ENCODE results near the gene PLD4.

The PLD4 gene

GRCh38 chr14:104938436-104938835 lies 13.8 kb downstream of the PLD4 start:
- no peak overlapping the region for H2BK5ac ChIP-seq (ENCODE audit: low read depth, low read length, poor library complexity, severe bottlenecking)
- no peak overlapping the region for H2AFZ ChIP-seq (ENCODE audit: low read depth, low read length)
- no peak overlapping the region for H3K23ac ChIP-seq (ENCODE audit: low read length in 2 of 2)
- H3K27ac ChIP-seq (ENCODE audit: low read length, poor library complexity, severe bottlenecking), result no peak overlapping the region
- H2BK120ac ChIP-seq (ENCODE audit: low read depth, low read length), result no peak overlapping the region
- H4K91ac ChIP-seq (ENCODE audit: low read length), result no peak overlapping the region
- H3K4me3 ChIP-seq (ENCODE audit: insufficient read depth in 1 of 2, low read depth in 1 of 2, low read length in 2 of 2), result no peak overlapping the region
- H3K4me1 ChIP-seq (ENCODE audit: control insufficient read depth, insufficient read depth, low read depth, low read length), result no peaks in the 10 kb centered on the region
- peaks cover 38 to 61% of the 10 kb centered on the region in 2 experiments for H3K36me3 ChIP-seq (ENCODE audit: control insufficient read depth in 1 of 2, insufficient read depth in 2 of 2, low read depth in 1 of 2, low read length in 2 of 2)
- H3K18ac ChIP-seq (ENCODE audit: low read depth in 1 of 2, low read length in 2 of 2), result no peak overlapping the region
- peaks cover 5 to 23% of the 10 kb centered on the region in 2 experiments for H3K27me3 ChIP-seq (ENCODE audit: control insufficient read depth in 1 of 2, insufficient read depth in 1 of 2, low read length in 2 of 2)
- no peak overlapping the region for H2BK15ac ChIP-seq (ENCODE audit: low read depth, poor library complexity, severe bottlenecking)
- H3K79me1 ChIP-seq (replicated peaks; ENCODE audit: low read length, poor library complexity, severe bottlenecking), result no peaks in the 10 kb centered on the region
- H3K14ac ChIP-seq (ENCODE audit: low read length in 2 of 2), result no peak overlapping the region
- 90% methylated on average over 2 of the region's 2 CpGs for WGBS
- H3K9ac ChIP-seq (ENCODE audit: low read length), result no peak overlapping the region
- no peaks in the 10 kb centered on the region for H3K9me3 ChIP-seq (ENCODE audit: control insufficient read depth, low read length)
- H3K4me2 ChIP-seq (ENCODE audit: low read length, poor library complexity, severe bottlenecking), result no peak overlapping the region
- no peak overlapping the region for H2BK12ac ChIP-seq (ENCODE audit: low read length in 2 of 2)
- H4K8ac ChIP-seq (ENCODE audit: low read length), result no peak overlapping the region
- H2AK5ac ChIP-seq (ENCODE audit: low read length, severe bottlenecking), result no peak overlapping the region
- no peak for DNase-seq
- no peak overlapping the region for H3K4ac ChIP-seq (ENCODE audit: low read depth in 1 of 2, low read length in 2 of 2)

GRCh38 chr14:104938960-104939359 lies 14.3 kb downstream of the PLD4 start:
- no peaks in the 10 kb centered on the region for H3K4me1 ChIP-seq (ENCODE audit: control insufficient read depth, insufficient read depth, low read depth, low read length)
- H2BK12ac ChIP-seq (ENCODE audit: low read length in 2 of 2), result no peak overlapping the region
- H3K27me3 ChIP-seq (ENCODE audit: control insufficient read depth in 1 of 2, insufficient read depth in 1 of 2, low read length in 2 of 2), result peaks cover 5 to 22% of the 10 kb centered on the region in 2 experiments
- H3K4me2 ChIP-seq (ENCODE audit: low read length, poor library complexity, severe bottlenecking), result no peak overlapping the region
- no peak overlapping the region for H2BK5ac ChIP-seq (ENCODE audit: low read depth, low read length, poor library complexity, severe bottlenecking)
- H3K4me3 ChIP-seq (ENCODE audit: insufficient read depth in 1 of 2, low read depth in 1 of 2, low read length in 2 of 2), result no peak overlapping the region
- H2BK15ac ChIP-seq (ENCODE audit: low read depth, poor library complexity, severe bottlenecking), result no peak overlapping the region
- H3K9me3 ChIP-seq (ENCODE audit: control insufficient read depth, low read length), result no peaks in the 10 kb centered on the region
- no peak overlapping the region for H2AK5ac ChIP-seq (ENCODE audit: low read length, severe bottlenecking)
- H3K79me1 ChIP-seq (replicated peaks; ENCODE audit: low read length, poor library complexity, severe bottlenecking), result no peaks in the 10 kb centered on the region
- WGBS, result 100% methylated on average over 1 of the region's 1 CpG
- H2BK120ac ChIP-seq (ENCODE audit: low read depth, low read length), result no peak overlapping the region
- no peak overlapping the region for H3K9ac ChIP-seq (ENCODE audit: low read length)
- no peak overlapping the region for H2AFZ ChIP-seq (ENCODE audit: low read depth, low read length)
- DNase-seq, result no peak
- no peak overlapping the region for H3K4ac ChIP-seq (ENCODE audit: low read depth in 1 of 2, low read length in 2 of 2)
- H3K14ac ChIP-seq (ENCODE audit: low read length in 2 of 2), result no peak overlapping the region
- H3K18ac ChIP-seq (ENCODE audit: low read depth in 1 of 2, low read length in 2 of 2), result no peak overlapping the region
- H4K91ac ChIP-seq (ENCODE audit: low read length), result no peak overlapping the region
- no peak overlapping the region for H4K8ac ChIP-seq (ENCODE audit: low read length)
- no peak overlapping the region for H3K27ac ChIP-seq (ENCODE audit: low read length, poor library complexity, severe bottlenecking)
- H3K36me3 ChIP-seq (ENCODE audit: control insufficient read depth in 1 of 2, insufficient read depth in 2 of 2, low read depth in 1 of 2, low read length in 2 of 2), result peaks cover 41 to 66% of the 10 kb centered on the region in 2 experiments
- H3K23ac ChIP-seq (ENCODE audit: low read length in 2 of 2), result no peak overlapping the region

- no peak overlapping the region for H2AK5ac ChIP-seq (ENCODE audit: low read length, severe bottlenecking)
- H2BK5ac ChIP-seq (ENCODE audit: low read depth, low read length, poor library complexity, severe bottlenecking), result no peak overlapping the region
- no peak overlapping the region for H3K14ac ChIP-seq (ENCODE audit: low read length in 2 of 2)
- H2BK15ac ChIP-seq (ENCODE audit: low read depth, poor library complexity, severe bottlenecking), result no peak overlapping the region
- 63% methylated on average over 11 of the region's 11 CpGs for WGBS
- H3K9me3 ChIP-seq (ENCODE audit: control insufficient read depth, low read length), result no peaks in the 10 kb centered on the region
- H3K4me2 ChIP-seq (ENCODE audit: low read length, poor library complexity, severe bottlenecking), result no peak overlapping the region
- no peak overlapping the region for H3K9ac ChIP-seq (ENCODE audit: low read length)
- no peak overlapping the region for H3K4ac ChIP-seq (ENCODE audit: low read depth in 1 of 2, low read length in 2 of 2)
- H2BK120ac ChIP-seq (ENCODE audit: low read depth, low read length), result no peak overlapping the region
- H3K36me3 ChIP-seq (ENCODE audit: control insufficient read depth in 1 of 2, insufficient read depth in 2 of 2, low read depth in 1 of 2, low read length in 2 of 2), result peaks cover 50 to 75% of the 10 kb centered on the region in 2 experiments
- no peak overlapping the region for H4K91ac ChIP-seq (ENCODE audit: low read length)
- H3K4me1 ChIP-seq (ENCODE audit: control insufficient read depth, insufficient read depth, low read depth, low read length), result no peaks in the 10 kb centered on the region
- H3K27ac ChIP-seq (ENCODE audit: low read length, poor library complexity, severe bottlenecking), result no peak overlapping the region
- H3K27me3 ChIP-seq (ENCODE audit: control insufficient read depth in 1 of 2, insufficient read depth in 1 of 2, low read length in 2 of 2), result peaks cover 0 to 14% of the 10 kb centered on the region in 2 experiments
- no peak overlapping the region for H4K8ac ChIP-seq (ENCODE audit: low read length)
- H3K79me1 ChIP-seq (replicated peaks; ENCODE audit: low read length, poor library complexity, severe bottlenecking), result no peaks in the 10 kb centered on the region
- H3K23ac ChIP-seq (ENCODE audit: low read length in 2 of 2), result no peak overlapping the region
- no peak for DNase-seq
- no peak overlapping the region for H3K4me3 ChIP-seq (ENCODE audit: insufficient read depth in 1 of 2, low read depth in 1 of 2, low read length in 2 of 2)
- no peak overlapping the region for H2AFZ ChIP-seq (ENCODE audit: low read depth, low read length)
- no peak overlapping the region for H3K18ac ChIP-seq (ENCODE audit: low read depth in 1 of 2, low read length in 2 of 2)
- H2BK12ac ChIP-seq (ENCODE audit: low read length in 2 of 2), result no peak overlapping the region
Measured at GRCh38 chr14:104939666-104940410, 15.2 kb downstream of the PLD4 start.

- no peak overlapping the region for H4K8ac ChIP-seq (ENCODE audit: low read length)
- no peak overlapping the region for H3K9ac ChIP-seq (ENCODE audit: low read length)
- DNase-seq, result no peak
- no peaks in the 10 kb centered on the region for H3K4me1 ChIP-seq (ENCODE audit: control insufficient read depth, insufficient read depth, low read depth, low read length)
- no peak overlapping the region for H3K18ac ChIP-seq (ENCODE audit: low read depth in 1 of 2, low read length in 2 of 2)
- no peak overlapping the region for H2BK120ac ChIP-seq (ENCODE audit: low read depth, low read length)
- H2AFZ ChIP-seq (ENCODE audit: low read depth, low read length), result no peak overlapping the region
- H3K14ac ChIP-seq (ENCODE audit: low read length in 2 of 2), result no peak overlapping the region
- no peak overlapping the region for H4K91ac ChIP-seq (ENCODE audit: low read length)
- no peak overlapping the region for H3K4me3 ChIP-seq (ENCODE audit: insufficient read depth in 1 of 2, low read depth in 1 of 2, low read length in 2 of 2)
- H2BK15ac ChIP-seq (ENCODE audit: low read depth, poor library complexity, severe bottlenecking), result no peak overlapping the region
- H3K9me3 ChIP-seq (ENCODE audit: control insufficient read depth, low read length), result no peaks in the 10 kb centered on the region
- no peaks in the 10 kb centered on the region for H3K79me1 ChIP-seq (replicated peaks; ENCODE audit: low read length, poor library complexity, severe bottlenecking)
- no peak overlapping the region for H2BK12ac ChIP-seq (ENCODE audit: low read length in 2 of 2)
- 84% methylated on average over 3 of the region's 3 CpGs for WGBS
- no peak overlapping the region for H2BK5ac ChIP-seq (ENCODE audit: low read depth, low read length, poor library complexity, severe bottlenecking)
- peaks cover 0 to 6% of the 10 kb centered on the region in 2 experiments for H3K27me3 ChIP-seq (ENCODE audit: control insufficient read depth in 1 of 2, insufficient read depth in 1 of 2, low read length in 2 of 2)
- H3K27ac ChIP-seq (ENCODE audit: low read length, poor library complexity, severe bottlenecking), result no peak overlapping the region
- no peak overlapping the region for H2AK5ac ChIP-seq (ENCODE audit: low read length, severe bottlenecking)
- no peak overlapping the region for H3K4ac ChIP-seq (ENCODE audit: low read depth in 1 of 2, low read length in 2 of 2)
- H3K4me2 ChIP-seq (ENCODE audit: low read length, poor library complexity, severe bottlenecking), result no peak overlapping the region
- peaks cover 56 to 80% of the 10 kb centered on the region in 2 experiments for H3K36me3 ChIP-seq (ENCODE audit: control insufficient read depth in 1 of 2, insufficient read depth in 2 of 2, low read depth in 1 of 2, low read length in 2 of 2)
- H3K23ac ChIP-seq (ENCODE audit: low read length in 2 of 2), result no peak overlapping the region
Measured at GRCh38 chr14:104940526-104941150, 16.0 kb downstream of the PLD4 start.
